ENCODE data around the gene PDGFB. TPM values are rescaled to one million over a fixed set of nuclear protein-coding genes. Genes with fewer than 3 reads are reported as not detected.
A peak's percentile ranks its signal among the peaks of the same experiment; 100 is the strongest.

The PDGFB gene
- total and polyA plus RNA-seq, 8 donors, result 2.7 to 12.1 (median 4.4) TPM

DNA sequence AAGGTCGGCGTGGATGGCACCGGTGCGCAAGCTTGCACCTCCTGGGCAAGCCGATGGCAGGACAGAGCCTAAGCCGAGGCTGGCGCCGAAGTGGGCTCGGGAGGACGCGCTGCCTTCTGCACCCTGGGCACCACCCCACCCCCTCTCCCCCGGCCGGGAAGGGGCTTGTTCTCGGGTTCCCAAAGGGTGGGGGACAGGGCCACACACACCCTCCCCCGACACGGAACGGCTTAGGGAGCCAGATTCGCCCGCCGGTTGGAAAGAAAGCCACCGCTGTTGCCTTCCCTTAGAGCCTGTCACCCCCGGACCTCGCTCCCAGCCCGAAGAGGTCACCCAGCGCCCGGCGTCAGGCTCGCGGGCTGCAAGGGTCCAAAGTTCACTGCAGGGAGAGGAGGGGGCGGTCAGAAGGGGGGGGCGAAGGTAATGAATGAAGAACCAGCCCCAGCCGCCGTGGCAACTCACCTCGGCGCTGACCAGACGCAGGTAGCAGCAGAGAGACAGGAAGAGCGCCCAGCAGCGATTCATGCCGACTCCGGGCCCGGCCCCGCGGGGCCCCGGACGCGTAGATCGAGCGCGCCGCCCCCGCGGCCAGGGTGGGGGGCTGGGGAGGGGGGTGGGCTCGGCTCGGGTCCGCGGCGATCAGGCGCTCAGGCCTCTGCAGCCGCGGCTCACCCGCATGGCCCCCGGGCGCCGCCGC is 1.2 kb downstream of the PDGFB start:
- ATAC-seq (peak; percentile 13 to 16 (median 14)), FAIRE-seq (no peak), DNase-seq (peak; percentile 53 to 87 (median 70))
- H3K4me1 ChIP-seq, result peaks cover 13 to 32% (median 27%) of the 10 kb centered on the region in 3 donors
- no peaks in the 10 kb centered on the region for H3K27me3 ChIP-seq
- no peaks in the 10 kb centered on the region for H3K9me3 ChIP-seq
- 0 to 1% methylated on average over 30 to 65 of the region's 65 CpGs for WGBS, 2 donors
- H3K27ac ChIP-seq, result peak overlapping the region; percentile 82 to 93 (median 86)
- no peaks in the 10 kb centered on the region for H3K36me3 ChIP-seq
- TF ChIP-seq, protein P1, sequence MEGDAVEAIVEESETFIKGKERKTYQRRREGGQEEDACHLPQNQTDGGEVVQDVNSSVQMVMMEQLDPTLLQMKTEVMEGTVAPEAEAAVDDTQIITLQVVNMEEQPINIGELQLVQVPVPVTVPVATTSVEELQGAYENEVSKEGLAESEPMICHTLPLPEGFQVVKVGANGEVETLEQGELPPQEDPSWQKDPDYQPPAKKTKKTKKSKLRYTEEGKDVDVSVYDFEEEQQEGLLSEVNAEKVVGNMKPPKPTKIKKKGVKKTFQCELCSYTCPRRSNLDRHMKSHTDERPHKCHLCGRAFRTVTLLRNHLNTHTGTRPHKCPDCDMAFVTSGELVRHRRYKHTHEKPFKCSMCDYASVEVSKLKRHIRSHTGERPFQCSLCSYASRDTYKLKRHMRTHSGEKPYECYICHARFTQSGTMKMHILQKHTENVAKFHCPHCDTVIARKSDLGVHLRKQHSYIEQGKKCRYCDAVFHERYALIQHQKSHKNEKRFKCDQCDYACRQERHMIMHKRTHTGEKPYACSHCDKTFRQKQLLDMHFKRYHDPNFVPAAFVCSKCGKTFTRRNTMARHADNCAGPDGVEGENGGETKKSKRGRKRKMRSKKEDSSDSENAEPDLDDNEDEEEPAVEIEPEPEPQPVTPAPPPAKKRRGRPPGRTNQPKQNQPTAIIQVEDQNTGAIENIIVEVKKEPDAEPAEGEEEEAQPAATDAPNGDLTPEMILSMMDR (IDR thresholded peaks at IDR 0.05), result no peak
- H3K4me3 ChIP-seq, result peak overlapping the region; percentile 27 to 79 (median 59)
- intact Hi-C loops (cut with DNase I), result loop anchor here in 1 of 3 donors (10.0 kb wide), 1 partner anchor 61 kb away; no protein-coding TSS in a partner anchor

DNA sequence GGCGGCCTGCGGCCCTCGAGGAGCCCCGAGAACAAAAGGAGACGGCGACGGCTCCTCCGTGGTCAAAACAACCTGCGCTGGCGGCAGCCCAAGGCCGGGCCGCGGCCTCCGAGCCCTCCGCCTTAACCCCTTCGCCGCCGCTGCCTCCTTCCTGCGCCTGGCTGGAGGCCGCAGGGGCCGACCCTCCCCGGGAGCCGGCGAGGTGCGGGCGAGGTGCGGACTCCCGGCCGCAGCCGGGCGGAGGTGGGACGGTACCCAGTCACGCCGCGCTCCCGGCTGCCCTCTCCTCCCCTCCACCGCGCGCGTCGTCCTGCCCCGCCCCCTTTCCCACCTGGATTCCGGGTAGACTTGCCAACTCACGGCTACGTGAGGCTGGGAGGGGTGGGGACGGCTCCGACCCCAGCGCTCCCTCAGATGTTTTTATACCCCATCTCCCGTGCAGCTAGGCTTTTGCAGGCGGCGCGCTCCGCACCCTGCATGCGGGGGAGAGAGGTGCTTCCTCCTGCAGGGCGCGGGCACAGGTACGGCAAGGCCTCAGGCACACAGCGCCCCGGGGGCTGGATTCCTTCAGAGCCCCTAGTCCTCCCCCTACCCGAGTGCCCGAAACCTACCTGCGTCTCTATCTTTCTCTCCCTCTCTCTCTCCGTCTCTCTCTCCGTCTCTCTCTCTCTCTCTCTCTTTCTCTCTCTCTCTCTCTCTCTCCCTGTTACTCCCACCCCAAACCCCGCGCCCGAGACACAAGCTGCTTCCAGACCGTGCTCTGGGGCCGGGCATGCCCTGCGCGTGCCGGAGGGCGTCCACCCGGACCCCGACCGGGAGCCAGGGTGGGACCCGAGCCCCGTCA is 2.0 kb downstream of the PDGFB start:
- Histone ChIP-seq H3K9me3 (no peaks in the 10 kb centered on the region), H3K27ac (peak overlapping the region; percentile 82 to 93 (median 86)), H3K36me3 (no peaks in the 10 kb centered on the region), H3K4me3 (peak overlapping the region; percentile 27 to 79 (median 59)), H3K27me3 (no peaks in the 10 kb centered on the region), H3K4me1 (peaks cover 13 to 32% (median 27%) of the 10 kb centered on the region in 3 donors)
- DNase-seq (peak; percentile 76 to 92 (median 88)), FAIRE-seq (no peak), ATAC-seq (peak; percentile 59 to 67 (median 62))
- intact Hi-C loops (cut with DNase I), result loop anchor here in 1 of 3 donors (10.0 kb wide), 1 partner anchor 62 kb away; no protein-coding TSS in a partner anchor
- TF ChIP-seq, protein P1 (IDR thresholded peaks at IDR 0.05), result no peak
- 1% methylated on average over 61 to 78 of the region's 78 CpGs for whole genome bisulfite sequencing, 2 donors

DNA sequence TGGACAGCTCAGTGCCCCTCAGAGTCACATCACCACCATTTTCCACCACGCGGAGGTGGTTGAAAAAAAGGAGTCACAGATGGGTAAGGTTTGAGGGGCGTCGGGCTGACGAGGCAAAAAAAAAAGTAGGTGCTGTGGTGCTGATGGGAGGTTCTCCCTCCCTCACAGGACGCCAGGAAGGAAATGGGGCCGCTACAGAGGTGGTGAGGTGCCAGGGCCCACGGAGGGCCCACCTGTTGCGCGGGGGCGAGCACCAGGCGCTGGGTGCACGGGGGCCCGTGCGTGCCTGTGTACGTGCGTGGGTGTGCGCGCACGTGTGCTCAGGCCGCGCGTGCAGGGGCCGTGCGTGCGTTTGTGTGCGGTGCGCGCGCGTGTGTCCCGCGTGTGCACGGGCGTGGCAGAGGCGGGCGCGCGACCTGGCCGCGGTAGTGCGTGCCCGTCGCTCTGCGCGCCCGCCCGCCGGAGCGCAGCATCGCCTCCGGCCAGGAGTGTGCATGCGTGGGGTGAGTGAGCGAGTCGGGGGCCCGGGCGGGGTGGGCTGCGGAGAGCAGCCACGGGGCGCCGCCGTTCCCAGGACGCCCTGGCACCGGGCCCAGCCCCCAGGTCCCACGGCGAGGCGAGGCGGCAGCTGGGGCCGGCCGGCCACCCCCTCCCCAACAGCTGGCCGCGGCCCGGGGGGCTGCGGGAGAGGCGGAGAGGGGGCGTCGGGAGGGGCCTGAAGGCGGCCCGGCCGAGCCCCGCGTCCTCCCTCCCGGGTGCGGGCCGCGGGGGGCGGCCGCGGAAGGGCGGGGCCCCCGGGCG is 2.8 kb downstream of the PDGFB start:
- FAIRE-seq (no peak), DNase-seq (peak in 2 of 6 donors; percentile 67 to 79), ATAC-seq (peak in 1 of 4 donors; percentile 3)
- Histone ChIP-seq H3K27me3 (no peaks in the 10 kb centered on the region), H3K4me1 (peaks cover 13 to 32% (median 27%) of the 10 kb centered on the region in 3 donors), H3K36me3 (no peaks in the 10 kb centered on the region), H3K27ac (peak overlapping the region; percentile 82 to 93 (median 86)), H3K4me3 (peak overlapping the region; percentile 27 to 79 (median 59)), H3K9me3 (no peaks in the 10 kb centered on the region)
- intact Hi-C loops (cut with DNase I), result loop anchor here in 1 of 3 donors (10.0 kb wide), 1 partner anchor 63 kb away; no protein-coding TSS in a partner anchor
- TF ChIP-seq, protein P1 (IDR thresholded peaks at IDR 0.05), result no peak
- 6% methylated on average over 50 to 92 of the region's 92 CpGs for WGBS, 2 donors

DNA sequence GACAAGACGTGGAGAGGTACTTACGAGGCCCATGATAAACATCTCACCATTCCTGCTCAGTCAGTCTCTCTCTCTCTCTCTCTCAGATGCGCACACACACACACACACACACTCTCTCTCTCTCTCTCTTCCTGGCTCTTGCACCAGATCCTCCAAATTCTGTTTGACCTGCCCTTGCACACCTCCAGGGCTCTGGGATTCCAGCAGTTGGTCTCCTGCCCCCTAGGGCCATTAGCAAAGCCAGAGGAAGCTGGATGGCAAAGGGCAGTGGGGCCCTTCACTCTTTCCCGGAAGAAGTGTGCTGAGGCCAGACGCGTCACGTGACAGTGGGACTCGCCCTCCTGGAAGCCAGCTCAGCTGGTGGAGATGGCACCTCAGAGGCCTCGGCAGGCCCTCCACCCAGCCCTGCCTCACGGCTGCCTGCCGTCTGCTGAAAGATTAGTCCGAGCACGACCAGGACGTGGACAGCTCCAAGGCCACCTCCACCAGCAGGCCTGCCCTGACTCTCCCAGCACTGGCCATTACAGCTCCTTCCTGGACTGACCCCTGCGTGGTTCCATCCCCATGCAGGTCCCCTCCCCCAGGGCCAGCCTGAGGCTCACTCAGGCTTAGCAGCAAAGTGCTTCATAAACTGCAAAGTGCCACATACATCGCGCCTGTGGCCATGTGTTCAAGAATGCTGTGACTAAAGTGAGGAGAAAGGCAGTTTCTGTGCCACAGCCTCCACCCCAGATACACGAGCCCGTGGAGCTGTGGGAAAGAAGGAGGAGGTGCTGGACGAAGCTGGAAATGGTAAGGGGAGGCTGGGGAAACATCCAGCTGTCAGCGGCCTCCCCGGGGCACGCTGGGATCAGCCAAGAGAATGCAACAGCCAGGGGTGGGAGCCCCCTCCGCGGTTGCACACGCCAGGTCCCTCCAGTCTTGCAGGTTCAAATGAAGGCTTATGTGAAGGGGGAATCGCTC is 3.7 kb downstream of the PDGFB start:
- intact Hi-C loops (cut with DNase I), result loop anchor here in 1 of 3 donors (10.0 kb wide), 1 partner anchor 64 kb away; no protein-coding TSS in a partner anchor
- H3K4me3 ChIP-seq, result peak overlapping the region; percentile 27 to 79 (median 59)
- WGBS, 2 donors, result 21 to 22% methylated on average over 25 to 27 of the region's 27 CpGs
- H3K27ac ChIP-seq, result peak overlapping the region; percentile 82 to 93 (median 86)
- peaks cover 13 to 34% (median 34%) of the 10 kb centered on the region in 3 donors for H3K4me1 ChIP-seq
- H3K9me3 ChIP-seq, result no peaks in the 10 kb centered on the region
- H3K27me3 ChIP-seq, result no peaks in the 10 kb centered on the region
- no peaks in the 10 kb centered on the region for H3K36me3 ChIP-seq
- FAIRE-seq, result no peak
- DNase-seq, result peak; percentile 72 to 89 (median 76)
- ATAC-seq, result peak; percentile 23 to 42 (median 34)
- TF ChIP-seq, protein P1 (IDR thresholded peaks at IDR 0.05), result no peak
